HG02759 (cell line): ENCODE data around the gene SLC8A2.

Source experiments
- ATAC-seq: cut with Tn5 transposase; IDR thresholded peaks from one replicate; pipeline ENCODE4 v1.9.1; 2021; ENCODE audit warnings: mild to moderate bottlenecking, moderate library complexity; ENCODE audit not compliant: unreplicated experiment

SLC8A2 gene

DNA sequence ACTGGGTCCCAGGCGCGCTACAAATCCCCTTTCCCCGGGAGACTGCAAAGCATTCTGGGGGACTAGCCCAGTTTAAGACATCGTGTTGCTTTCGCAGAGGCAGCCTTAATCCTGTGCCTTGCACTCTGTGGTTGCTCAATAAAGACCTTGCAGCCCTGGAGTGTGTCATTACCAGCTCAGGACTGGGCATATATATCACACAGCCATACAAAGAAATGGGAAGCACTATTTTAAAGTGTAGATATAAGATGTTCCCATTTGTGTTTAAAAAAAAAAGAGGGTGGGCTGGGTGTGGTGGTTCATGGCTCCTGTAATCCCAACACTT, 32.1 kb upstream of the SLC8A2 start:
- no peak for ATAC-seq

DNA sequence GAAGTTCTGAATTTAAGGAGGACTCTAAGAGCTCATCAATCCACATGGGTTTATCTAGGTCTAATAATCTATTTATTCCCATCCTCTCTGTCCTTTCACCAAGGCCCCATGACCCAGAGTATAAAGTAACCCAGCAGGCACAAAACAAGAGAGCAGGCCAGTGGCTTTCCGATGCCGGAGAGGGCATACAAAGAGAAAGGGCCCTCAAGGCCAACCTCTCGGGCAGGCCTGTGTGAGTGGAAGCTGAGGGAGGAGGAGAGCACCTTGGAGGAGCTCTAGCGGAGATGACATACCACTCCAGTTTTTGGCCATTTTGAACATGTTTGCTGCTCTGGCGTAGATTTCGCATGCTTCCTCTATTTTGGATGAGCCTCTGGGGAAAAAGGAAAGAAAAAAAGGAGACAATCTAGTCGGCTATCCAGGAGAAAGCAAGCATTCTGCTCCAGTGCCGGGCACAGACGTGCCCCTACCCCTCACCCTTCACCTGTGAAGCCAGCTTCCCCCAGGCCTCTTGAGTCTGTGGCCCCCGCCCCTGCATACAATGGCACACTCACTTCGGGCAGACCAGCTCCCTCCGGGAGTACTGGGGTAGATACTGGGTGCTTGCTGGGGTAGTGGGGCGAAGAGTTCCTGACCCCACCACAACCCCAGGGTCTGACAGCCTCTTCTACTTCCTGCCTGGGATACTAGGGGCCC, 31.6 kb upstream of the SLC8A2 start:
- ATAC-seq = no peak

DNA sequence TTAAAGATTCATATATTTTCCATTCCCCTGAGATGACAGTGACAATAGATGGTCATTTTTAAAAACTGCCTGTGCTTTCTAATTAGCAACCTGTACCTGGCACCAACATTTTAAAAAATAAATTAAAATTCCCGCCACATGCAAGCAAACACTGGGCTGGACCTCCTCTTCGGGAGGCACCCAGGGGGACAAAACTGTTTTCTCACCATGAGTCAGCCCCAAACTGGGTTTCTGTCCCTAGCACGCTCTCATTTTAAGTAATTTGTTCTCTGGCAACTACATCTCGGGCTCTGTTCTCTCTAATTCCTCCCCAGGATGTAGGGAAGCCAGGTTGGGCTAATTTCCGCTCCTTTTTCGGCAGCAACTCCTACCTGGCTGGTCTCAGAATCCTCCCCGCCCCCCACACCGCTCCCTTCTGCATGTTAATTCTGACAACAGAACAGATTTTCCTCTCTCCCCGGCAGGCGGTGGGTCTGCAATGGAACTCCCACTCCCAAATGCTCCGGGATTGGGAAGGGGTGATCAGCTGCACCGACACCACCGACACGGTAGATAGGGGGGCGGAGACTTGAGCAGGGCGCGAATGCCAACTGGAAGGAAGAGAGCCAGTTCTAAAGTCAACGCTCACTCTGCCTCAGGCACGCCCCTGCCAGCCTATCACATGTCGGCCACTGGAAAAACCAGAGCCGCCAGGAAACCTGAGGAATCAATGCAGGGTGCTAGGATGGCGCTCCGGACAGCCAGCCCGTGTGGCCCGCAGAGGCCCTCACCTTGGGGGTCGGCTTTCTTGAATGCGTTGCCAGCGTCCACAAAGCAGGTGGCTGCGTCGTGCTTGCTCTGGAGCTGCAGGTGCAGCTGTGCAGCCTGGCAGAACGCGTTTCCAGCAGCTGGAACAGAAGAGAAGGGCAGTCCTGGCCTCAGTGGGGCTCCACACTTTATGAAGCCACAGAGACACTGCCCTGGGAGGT, 28.5 kb upstream of the SLC8A2 start:
- ATAC-seq = no peak

DNA sequence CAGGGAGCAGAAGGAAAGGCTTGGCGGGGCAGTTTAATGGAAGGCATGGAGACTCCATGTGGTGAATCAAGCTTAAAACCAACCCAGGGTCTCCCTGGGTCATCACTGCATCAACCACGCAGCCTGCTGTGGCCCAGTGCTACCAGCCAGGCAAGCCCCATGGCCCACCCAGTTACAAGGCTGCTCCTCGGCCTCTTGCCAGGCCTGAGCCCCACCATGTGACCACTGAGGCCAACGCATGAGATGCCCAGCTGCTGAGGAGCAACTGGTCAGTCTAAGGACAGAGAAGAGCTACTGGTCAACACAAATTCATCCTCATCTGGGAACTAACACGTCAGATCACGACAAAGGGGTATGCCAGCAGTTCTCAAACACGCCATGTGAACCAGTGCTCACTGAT, 27.7 kb upstream of the SLC8A2 start:
- ATAC-seq = no peak

DNA sequence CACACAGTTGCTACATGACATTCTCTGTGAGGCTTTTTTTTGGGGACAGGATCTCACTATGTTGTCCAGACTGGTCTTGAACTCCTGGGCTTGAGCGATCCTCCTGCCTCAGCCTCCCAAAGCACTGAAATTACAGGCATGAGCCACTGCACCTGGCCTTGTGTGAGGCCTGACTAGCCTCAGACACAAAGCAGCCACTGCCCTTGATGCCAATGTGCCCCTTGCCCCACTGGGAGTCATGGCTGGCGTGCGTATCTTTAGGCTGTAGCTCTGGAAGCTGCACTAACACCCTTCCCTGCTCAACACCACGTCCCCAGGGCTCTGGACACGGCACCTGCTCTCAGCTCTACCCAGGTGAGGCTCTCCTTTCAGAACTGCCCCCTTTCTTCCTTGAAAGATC, 26.9 kb upstream of the SLC8A2 start:
- no peak for ATAC-seq

DNA sequence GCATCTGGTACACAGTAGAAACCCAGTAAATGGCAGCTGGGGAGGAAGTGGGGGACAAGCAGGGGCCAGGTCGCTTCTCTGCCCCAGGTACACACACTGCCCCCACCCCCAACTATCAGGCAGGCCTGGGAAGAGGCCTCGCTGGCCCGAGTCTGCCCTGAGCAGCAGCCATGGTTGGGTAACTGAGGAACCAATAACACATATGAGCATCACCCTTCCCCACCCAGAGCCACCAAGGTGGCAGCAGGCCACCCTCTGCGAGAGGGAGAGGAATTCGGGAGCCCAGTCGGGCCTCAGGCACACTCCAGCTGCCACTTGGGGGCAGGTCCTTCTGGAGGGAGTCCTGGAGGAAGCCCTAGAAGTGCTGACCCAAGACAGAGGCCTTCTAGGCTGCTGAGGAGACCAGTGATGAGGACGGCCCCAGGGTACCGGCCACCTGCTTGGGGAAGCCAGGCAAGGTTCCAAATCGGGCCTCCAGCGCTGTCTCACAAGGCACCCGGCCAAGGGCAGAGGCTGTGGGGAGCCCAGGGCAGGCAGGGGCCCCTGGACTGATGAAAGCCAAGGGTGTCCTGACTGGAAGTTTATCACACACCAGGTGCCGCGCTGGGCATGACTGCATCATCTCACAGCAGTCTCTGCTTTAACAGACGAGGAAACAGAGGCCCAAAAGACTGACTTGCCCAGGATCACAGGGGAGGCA, 26.3 kb upstream of the SLC8A2 start:
- ATAC-seq = no peak

DNA sequence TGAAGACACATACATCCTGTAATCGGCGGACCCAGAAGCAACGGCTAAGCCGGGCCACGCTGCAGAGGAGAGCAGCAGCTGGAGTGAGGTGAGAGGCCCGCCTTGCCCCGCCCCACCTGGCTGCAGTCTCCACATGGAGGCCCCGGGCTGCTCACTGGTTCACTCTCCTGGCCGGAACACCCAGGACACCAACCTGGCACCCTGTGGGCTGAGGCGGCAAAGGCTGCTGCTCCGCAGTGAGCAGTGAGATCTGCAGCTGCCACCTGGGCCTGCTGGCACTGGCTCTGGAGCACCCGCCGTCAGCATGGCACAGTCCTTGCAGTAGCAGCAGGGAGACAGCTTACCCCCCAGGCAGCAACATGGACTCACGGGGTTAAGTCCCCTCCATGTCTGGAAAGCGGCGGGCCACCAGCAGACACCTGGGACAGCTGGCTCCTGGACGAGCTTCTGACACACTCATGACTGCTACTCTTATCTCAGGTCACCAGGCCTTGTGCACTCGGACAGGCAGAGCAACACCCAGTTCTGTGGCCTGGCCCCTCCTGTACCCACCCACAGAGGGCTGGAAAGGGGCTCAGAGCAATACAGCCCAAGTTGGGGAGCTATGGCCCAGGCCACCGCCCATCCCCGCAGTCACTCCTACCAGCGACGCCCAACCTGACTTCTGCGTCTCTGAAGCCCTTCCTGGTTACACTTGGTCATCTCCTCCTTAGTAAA, 25.5 kb upstream of the SLC8A2 start:
- no peak for ATAC-seq

DNA sequence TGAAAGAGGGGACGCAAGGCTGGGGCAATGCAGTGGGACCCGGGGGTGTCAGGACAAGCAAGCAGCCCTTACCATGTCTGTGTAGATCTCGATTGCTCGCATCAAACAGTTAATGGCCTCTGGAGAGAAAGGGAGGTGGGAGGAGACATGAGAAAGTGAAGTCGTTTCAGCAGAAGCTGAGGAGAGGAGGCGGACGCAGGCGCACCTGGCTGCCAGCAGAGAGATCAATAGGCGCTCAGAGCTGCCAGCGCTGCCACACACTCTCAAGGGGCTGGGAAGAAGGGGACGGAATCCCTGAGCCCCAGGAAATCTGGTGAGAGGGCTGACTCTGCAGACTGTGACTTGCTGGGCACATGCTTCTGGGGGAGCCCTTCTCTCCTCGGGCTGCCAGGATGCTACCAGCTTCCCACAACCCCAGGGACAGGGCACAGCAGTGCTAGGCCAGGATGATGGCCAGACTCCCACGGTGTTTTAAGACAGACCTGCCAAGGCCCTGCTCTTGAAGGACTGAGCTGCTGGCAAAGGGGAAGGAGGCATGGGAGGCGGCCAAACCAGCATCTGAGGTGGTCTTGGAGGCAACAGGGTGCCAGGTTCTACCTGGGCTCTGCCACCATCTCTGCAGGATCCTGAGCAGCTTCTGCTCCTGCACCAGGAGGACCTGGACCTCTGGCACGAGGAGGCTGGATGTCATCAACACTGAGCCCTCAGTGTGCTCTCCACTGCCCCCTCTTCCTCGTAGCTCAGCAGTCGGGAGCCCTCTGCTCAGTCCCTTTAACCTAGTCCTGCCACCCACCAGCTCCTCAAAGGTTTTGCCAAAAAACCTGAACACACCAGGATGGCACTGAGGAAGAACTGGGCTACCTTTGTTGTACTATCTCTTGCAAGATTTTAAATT, 24.0 kb upstream of the SLC8A2 start:
- ATAC-seq = no peak

DNA sequence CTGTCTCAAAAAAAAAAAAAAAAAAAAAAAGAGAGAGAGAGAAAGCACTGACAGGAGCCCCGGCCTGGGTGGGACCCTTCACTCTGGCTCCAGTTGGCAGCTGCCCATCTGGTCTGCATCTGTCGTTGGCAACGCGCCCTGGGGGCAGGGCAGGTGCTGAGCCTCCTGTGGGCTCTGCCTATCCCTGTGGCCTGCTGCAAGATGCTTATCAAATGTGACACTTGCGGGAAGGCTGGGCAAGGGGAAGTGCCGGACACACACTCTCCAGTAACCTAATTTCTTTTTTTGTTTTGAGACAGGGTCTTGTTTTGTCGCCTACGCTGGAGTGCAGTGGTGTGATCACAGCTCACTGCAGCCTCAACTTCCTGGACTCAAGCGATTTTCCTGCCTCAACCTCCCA, 23.0 kb upstream of the SLC8A2 start:
- ATAC-seq = no peak

DNA sequence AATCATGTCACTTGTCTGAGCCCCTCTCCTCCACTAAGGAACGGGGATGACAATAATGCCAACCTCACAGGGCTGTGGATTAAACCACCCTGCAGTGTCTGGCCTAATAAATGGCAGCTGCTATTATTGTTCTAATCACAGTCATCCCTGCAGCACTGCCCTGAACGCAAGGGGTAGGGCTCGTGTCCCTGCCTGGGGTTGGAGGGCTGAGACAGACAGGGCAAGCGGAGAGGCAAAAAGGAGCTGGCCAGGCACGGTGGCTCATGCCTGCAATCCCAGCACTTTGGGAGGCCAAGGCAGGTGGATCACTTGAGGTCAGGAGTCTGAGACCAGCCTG, 22.5 kb upstream of the SLC8A2 start:
- ATAC-seq = no peak

DNA sequence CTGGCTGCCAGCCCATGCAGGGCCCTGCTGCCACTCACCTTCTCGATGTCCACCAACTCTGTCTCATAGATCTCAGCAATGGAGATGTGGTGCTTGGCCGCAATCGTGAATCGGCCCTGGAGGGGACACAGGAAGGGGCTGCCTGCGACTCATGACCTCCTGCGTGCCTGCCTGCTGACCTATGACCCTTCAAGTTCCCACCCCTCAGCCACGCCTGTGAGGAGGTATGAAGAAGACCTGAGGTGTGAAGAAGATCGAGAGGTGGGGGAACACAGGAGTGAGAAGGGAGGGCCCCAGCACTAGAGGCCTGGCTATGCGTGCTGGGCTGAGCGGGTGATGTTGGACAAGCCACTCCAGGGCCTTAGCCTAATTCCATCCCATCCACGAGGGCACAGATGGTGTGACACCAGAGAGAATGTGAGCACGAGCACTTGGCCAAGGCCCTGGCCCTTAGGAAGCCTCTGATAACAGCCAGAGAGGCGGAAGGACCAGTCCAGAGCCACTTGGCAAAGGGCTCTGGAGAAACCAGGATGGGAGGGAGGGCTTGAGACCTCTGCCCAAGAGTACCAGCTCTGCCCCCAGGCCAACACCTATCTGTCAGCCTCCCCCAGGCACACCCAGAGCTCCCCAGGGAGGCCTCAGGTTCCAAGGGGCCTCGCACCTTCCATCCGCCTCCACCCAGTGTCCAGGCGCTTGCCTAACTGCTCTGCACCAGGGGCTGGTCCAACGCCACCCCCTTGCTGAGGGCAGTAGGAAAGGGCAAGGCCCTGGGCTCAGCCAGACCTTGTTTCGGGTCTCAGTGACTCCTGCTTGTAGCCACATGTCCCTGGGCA, 21.9 kb upstream of the SLC8A2 start:
- ATAC-seq = no peak

DNA sequence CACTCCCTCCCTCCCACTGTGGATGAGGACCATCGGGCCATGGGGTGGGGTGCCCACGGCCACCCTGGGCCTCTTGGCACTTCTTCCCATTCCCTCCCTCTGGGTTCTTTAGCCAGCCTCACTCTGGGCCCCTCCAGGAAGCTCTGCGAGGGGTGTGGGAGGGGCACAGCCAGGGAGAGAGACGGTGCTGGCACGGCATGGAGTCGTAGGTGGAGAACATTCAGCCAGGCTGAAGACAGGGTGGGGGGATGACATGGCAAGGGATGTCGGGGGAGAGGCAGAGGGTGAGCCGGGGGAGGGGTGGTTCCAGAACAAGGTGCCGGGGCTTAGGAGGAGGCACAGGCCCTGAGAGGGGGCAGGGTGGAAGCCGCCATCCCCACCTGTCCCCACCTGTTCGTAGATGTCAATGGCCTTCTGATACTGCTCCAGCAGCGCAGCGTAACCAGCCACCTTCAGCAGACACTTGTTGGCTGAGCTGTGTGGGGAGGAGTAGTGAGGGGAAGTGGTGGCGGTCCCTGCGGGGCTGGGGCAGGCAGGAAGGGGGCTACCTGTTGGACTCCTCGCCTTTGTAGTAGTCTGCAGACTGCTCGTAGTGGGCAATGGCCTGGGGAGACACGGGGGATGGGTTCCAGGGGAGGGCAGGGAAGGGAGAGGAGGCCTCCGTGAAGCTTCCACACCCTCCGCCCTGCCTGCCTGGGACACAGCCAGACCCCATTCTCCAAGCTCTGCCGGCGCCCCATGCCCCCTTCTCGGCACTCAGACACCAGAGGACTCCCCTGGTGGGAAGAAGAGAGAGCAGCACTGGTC, 21.1 kb upstream of the SLC8A2 start:
- ATAC-seq = no peak

DNA sequence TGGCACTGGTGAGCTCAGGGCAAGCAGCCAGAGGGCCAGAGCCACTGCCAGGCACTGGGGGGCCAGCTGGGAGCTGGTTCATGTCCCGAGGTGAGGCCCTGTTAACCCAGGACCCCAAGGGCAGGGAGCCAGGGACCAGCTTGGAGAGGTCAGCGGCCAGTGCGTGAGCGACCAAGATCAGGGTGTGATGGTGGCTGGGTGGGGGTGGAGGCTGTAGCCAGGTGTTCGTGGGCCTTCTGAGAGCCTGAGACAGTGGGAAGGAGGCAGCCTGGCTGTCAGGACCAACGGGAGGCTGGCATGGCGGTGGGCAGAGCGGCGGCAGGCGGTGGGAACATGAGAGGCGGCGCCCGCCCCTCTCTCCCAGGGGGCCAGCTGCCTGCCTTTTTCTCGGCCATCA, 20.4 kb upstream of the SLC8A2 start:
- ATAC-seq = no peak

DNA sequence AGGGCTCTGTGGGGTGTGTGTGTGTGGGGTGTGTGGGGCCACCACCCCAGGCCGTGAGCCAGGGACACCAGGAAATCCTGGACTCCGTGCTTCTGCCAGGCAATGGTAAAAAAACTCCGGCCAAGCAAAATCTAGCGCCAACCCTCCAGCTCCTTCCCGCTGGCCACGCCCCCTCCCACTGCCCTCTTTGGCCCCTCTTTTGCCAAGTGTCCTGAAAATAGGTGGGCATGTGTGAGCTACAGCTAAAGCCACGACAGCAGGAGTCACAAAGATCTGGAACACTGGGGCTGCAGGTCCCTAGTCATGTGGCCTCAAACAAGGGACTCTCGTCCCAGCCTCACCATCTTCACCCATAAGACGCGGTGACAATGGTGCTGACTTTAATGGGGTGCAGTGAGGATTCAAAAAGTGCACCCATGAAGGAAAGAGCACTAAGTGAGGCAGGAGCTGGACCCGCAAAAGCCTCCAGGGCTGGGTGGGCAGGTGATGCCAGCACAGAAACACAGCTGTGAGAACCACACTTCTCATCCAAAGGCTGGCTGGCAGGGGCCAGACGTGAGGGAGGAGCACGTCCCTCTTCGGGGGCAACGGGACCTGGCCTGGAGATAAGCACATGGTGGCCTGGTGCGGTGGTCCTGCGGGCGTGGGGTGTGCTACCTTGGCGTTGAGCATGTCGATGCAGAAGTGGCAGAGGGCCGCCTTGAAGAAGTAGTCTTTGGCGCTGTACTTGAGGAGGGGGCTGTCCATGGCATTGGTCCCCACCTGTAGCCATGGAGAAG, 19.9 kb upstream of the SLC8A2 start:
- ATAC-seq = no peak

DNA sequence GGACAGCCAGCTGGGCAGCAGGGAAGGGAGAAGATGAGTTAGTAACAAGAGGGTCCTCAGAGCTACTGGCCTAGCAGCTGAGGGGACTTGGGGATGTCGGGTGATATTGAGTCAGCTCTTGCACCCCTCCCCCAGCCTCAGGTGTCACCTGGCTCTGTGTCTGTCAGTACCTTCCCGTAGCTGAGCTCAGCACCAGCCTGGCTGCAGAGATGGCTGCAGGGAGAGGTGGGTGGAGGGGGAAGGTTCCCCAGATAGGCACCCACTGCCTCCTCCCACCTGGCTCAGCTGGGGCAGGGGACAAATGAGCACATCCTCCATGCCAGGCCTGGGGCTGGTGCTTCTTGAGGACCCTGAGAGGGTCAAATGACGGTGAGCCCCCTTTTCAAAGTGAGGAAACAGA, 19.2 kb upstream of the SLC8A2 start:
- no peak for ATAC-seq

DNA sequence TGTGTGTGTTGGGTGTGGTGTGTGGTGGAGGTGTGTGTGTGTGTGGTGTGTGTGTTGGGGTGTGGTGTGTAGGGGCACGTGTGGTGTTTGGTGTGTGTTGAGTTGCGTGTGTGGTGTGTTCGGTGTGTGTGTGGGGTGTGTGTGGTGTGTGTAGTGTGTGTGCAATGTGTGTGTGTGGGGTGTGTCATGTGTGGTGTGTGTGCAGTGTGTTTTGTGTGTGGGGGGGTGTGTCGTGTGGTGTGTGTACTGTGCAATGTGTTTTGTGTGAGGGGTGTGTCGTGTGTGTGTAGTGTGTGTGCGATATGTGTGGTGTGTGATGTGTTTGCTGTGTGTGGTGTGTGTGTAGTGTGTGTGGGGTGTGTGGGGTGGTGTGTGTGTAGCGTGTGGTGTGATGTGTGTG, 18.3 kb upstream of the SLC8A2 start:
- no peak for ATAC-seq

DNA sequence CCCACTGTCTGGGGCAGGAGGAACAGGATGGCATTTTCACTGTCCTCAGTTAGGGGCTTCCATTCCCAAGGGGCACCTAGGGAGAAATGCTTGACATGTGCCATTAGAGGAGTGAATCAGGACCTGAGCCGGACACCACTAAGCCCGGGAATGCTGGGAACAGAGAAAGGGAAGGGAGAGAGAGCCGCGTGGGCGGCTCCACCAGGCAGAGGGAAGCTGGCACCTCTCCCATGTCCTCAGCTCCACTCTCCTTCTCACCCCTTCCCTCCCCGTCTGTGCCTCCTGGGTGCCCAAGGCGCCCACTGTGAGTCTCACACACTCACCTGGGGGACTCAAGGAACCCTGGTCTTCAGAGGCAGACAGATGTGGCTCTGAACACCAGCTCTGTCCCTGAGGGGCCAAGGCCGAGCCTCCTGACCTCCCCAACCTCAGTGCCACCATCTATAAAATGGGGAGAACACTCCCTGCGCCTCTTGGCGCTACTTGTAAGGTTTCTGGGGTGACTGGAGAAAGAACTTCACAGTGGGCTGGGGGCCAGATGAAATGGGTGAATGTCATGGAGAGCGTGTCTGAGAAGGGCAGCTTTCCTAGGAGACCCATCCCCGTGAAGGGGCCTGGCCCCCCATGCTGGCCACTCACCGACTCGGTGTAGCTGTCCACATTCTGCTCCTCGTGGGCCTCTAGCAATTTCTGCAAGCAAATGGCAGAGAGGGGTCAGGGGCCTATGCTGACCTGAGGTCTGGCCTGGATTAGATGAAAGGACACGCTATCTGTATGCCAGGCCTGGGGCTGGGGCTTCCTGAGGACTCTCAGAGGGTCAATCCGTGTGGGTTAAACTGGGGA, 17.6 kb upstream of the SLC8A2 start:
- no peak for ATAC-seq
